ENCODE measurements around the gene SLC39A6.
"Not testable (repeated sequence)": the region's sequence is repeated elsewhere in the genome, so short reads cannot be mapped to it uniquely, and the experiment has no call there.

Gene SLC39A6

DNA sequence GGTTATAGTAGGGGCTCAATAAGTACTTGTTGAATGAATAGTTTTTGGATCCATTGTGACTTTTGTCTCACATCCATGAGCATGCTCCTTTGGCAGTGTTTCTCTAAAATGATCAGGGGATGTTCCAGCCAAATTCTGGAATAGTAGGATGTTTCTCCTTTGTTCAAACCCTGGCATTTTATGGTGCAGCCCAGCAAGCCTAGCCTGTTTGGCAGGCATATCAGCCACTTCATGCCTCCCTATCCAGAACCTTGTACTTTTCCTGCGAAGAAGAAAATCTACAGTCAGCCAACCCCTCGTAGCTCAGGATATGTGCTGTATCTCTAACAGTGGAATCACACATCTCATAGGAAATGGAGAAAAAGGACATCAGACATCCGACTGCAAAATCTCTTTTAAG is 34.7 kb downstream of the SLC39A6 start:
- DNase-seq: no peak

GRCh38 chr18:36092116-36092515 is 37.0 kb downstream of the SLC39A6 start:
- not testable (repeated sequence) for DNase-seq

GRCh38 chr18:36089001-36089400 is 40.1 kb downstream of the SLC39A6 start:
- no peak for DNase-seq

- no peak for DNase-seq
Observed at GRCh38 chr18:36088256-36088655, 40.9 kb downstream of the SLC39A6 start.

DNA sequence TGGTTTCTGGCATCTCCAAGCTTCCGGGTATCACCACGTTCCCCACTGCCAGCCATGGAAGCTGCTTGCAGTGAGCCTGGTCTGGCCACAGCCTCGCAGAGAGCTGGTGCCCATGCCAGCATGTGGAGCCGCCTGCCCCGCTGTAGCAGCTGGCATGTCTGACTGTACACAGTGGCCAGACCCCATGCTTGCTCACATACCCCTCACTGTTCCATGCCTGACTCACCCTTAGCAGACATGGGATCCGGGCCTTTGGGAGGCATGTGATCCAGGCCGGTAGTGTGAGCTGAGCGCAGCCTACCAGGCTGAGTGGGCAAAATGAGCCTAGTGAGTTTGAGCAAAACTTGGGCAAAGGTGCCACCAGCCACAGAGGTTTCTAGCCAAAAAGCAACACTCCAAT is 43.0 kb downstream of the SLC39A6 start:
- DNase-seq: no peak

DNA sequence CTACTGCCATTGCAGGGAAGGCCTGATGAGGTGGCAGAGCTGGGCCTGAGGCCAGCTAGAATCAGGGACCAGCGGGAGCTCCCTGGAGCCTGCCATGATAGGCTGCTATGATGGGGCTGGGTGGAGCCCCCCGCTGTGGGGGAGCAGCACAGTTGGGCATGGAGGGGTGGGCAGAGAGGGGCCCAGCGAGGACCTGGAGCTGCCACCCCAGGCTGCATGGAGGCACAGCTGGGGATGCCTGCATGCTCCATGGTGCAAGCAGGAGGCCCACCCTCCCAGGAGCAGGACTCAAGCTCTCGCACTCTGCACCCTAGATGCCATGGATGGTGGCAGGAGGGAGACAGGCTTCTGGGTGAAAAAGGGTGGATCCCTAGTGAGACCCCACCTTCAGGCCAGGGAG is 43.9 kb downstream of the SLC39A6 start:
- no peak for DNase-seq

GRCh38 chr18:36083729-36084128 is 45.4 kb downstream of the SLC39A6 start:
- DNase-seq: no peak

DNA sequence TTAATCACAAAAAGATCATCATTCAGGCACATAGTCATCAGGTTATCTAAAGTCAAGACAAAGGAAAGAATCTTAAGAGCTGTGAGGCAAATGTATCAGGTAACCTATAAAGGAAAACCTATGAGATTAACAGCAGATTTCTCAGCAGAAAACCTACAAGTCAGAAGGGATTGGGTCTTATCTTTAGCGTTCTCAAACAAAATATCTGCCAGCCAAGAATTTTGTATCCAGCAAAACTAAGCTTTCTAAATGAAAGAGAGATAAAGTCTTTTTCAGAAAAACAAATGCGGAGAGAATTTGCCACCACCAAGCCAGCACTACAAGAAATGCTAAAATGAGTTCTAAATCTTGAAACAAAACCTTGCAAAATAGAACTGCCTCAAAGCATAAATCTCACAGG is 48.0 kb downstream of the SLC39A6 start:
- DNase-seq: not testable (repeated sequence)

GRCh38 chr18:36078751-36079529 is 50.2 kb downstream of the SLC39A6 start:
- no peak for DNase-seq

DNA sequence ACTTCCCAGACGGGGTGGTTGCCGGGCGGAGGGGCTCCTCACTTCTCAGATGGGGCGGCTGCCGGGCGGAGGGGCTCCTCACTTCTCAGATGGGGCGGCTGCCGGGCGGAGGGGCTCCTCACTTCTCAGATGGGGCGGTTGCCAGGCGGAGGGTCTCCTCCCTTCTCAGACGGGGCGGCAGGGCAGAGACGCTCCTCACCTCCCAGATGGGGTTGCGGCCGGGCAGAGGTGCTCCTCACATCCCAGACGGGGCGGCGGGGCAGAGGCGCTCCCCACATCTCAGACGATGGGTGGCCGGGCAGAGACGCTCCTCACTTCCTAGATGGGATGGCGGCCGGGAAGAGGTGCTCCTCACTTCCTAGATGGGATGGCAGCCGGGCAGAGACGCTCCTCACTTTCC is 51.4 kb downstream of the SLC39A6 start:
- DNase-seq: not testable (repeated sequence)

DNA sequence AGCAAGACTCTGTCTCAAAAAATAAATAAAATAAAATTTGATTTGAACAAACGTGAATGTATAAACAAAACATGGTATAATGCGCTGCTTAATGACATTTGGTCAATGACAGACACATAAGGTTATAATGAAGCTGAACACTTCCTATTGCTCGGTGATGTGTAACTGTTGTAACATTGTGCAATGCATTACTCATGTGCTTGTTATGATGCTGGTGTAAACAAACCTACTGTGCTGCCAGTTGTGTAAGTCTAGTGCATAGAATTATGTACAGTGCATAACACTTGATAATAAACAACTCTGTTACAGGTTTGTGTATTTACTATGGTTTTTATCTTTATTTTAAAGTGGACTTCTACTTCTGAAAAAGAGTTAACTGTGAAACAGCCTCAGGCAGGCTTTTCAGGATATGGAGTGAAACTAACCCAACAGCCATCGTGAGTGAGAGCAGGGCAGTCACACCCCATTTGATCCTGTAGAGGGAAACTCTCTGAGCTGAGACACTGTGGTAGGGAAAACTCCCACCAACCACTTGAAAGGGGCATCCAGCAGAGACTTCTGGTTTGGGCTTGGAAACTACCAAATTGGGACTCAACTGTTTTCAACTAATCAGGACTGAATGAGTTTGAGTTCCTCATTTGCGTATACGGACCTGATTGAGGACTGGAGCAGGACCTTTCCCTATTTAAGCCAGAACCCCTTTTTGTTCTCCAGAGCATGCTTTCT is 53.1 kb downstream of the SLC39A6 start:
- no peak for DNase-seq

DNA sequence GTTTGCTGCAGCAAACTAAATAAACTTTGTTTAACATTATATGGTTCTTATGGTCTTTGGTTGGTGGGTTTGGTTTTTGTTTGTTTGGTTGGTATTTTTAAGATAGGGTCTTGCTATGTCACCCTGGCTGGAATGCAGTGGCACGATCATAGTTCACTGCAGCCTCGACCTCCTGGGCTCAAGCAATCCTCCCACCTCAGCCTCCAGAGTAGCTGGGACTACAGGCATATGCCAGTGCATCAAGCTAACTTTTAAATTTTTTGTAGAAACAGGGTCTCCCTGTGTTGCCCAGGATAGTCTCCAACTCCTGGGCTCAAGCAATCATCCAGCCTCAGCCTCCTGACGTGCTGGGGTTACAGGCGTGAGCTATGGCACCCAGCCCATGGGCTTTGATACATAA is 54.7 kb downstream of the SLC39A6 start:
- no peak for DNase-seq

DNA sequence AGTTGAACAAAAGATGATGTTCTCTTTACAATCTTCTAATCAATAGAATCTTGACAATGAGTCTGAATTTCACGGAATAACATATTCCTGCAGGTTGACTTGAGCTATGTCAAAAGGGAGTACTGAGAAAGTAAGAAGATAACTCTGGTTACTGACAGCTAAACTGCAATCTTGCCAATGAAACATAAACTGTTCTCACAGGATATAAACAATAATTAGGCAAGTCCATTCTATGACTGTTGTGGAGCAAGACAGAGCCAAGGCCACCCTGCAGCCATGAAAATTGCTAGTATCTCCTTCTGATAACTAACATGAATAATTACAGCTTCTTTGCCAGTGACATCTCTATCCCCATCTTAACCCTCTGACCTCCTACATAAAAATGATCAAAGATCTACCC is 55.5 kb downstream of the SLC39A6 start:
- DNase-seq: no peak

DNA sequence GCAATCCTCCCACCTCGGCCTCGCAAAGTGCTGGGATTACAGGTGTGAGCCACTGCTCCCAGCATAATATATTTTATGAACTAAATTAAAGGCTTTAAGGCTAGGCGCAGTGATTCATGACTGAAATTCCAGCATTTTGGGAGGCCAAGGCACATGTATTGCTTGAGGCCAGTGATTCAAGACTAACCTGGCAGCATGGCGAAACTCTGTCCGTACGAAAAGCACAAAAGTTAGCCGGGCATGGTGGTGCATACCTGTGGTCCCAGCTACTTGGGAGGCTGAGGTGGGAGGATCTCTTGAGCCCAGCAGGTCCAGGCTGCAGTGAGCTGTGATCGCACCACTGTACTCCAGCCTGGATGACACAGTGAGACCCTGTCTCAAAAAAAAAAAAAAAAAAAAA is 56.7 kb downstream of the SLC39A6 start:
- DNase-seq: not testable (repeated sequence)

DNA sequence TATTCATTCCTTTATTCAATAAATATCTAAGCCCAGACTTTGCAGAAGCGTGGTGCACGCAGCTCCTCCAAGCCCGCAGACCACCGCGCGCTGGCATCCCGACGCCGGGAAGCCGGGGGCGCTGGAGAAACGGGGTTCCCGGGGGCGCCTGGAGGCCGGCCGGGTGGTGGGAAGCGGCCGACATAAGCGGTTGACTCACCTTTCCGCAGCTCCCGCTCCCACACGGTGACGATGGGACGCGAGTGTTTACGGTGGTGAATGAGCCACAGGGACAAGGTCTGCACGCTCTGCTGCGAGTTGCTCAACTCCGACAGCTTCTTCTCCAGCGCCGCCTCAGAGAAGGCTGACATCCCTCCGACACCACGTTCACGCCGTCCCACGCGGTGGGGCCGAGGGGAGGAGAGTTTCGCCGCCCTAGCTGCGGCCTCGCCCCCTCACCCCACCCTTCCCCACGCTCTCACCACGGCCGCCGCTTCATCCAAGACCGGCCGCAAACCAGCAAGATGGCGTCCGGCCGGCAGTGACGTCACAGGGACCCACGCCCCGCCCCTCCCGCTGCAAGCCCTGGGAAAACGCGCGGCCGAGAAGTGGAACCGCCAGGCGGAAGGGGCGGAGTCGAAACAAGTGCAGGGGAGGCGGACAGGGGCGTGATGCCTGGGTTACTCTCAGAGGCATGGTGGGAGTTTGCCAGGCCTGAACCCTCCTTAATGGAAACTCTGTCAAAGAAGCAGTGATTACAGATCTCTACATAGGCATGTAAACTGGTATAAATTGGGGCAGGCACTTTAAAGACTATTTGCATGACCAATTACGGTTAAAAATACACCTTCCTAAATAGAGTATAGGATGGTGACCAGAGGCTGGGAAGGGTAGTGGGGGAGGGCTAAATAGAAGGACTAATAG is 61.8 kb downstream of the SLC39A6 start, which contains the start of gene RPRD1A:
TSS of gene RPRD1A (minus strand) at position 505 of the 903 bp plus-strand sequence. CDS start at position 350, 155 bp downstream.
- DNase-seq: peak; percentile 94

GRCh38 chr18:36066686-36067054 is 62.5 kb downstream of the SLC39A6 start:
- no peak for DNase-seq

DNA sequence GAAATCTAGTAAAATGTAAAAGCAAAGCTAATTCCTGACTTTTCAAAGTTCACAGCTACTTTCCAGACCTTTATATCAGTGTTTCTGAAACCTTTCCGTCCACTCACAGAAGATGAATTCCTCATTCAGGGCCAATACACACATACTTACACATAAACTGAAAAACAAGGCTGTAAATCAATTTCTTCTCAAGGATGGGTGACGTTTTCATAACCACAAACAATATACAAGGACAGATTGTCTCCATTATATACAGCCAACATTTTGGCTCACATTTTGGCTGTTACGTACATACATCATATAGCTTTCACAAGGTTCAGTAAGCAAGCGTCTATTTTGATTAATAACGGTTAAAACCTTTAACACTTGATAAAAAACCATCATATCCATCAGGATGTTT is 63.1 kb downstream of the SLC39A6 start:
- DNase-seq: no peak

DNA sequence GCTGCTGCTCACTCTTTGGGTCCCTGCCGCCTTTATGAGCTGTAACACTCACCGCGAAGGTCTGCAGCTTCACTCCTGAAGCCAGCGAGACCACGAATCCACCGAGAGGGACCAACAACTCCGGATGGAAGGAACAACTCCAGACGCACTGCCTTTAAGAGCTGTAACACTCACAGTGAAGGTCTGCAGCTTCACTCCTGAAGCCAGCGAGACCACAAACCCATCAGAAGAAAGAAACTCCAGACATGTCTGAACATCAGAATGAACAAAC is 64.4 kb downstream of the SLC39A6 start:
- DNase-seq: not testable (repeated sequence)

GRCh38 chr18:36064027-36064808 is 64.9 kb downstream of the SLC39A6 start:
- DNase-seq: no peak

DNA sequence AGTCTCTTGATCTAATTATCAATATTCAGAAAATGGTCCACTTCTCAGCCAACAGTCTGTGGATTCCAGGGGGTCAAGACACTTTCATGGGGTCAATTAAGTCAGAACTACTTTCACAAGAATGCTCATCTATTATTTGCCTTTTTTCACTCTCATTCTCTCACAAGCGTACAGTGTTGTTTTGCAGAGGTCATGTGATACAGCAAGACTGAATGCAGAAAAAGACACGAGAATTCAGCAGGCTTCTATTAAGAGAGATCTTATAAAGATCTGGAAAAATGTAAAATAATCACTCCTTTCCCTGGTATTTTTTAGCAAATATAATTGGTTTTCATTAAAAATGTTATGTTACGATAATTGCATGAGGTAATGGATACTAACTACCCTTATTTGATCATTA is 70.5 kb downstream of the SLC39A6 start:
- DNase-seq: no peak
